GM18502 (cell line): Measurements from ENCODE around the gene CPLX3.

Experiments
- ATAC-seq: cut with Tn5 transposase; IDR thresholded peaks from one replicate; pipeline ENCODE4 v1.9.1; 2021; ENCODE audit warnings: mild to moderate bottlenecking; ENCODE audit not compliant: unreplicated experiment, poor library complexity

Gene CPLX3

GRCh38 chr15:74842581-74843444, 16.4 kb downstream of the CPLX3 start, which contains the start of gene ULK3:
Gene ULK3 (minus strand): TSS chr15:74843156. CDS start chr15:74843105, 51 bp downstream.
- peak; percentile 83 for ATAC-seq

GRCh38 chr15:74843445-74843828, 17.0 kb downstream of the CPLX3 start:
- ATAC-seq = no peak

GRCh38 chr15:74843891-74844299, 17.5 kb downstream of the CPLX3 start:
- ATAC-seq = no peak

GRCh38 chr15:74844319-74845207, 18.1 kb downstream of the CPLX3 start:
- no peak for ATAC-seq

GRCh38 chr15:74845208-74845568, 18.8 kb downstream of the CPLX3 start:
- ATAC-seq = no peak

- no peak for ATAC-seq
Observed at GRCh38 chr15:74845581-74845980, 19.2 kb downstream of the CPLX3 start.

GRCh38 chr15:74847432-74847831, 21.0 kb downstream of the CPLX3 start:
- no peak for ATAC-seq

- ATAC-seq = no peak
Observed at GRCh38 chr15:74850393-74850792, 24.0 kb downstream of the CPLX3 start.

GRCh38 chr15:74851960-74852359, 25.5 kb downstream of the CPLX3 start:
- no peak for ATAC-seq

- ATAC-seq = no peak
Observed at GRCh38 chr15:74854453-74855022, 28.1 kb downstream of the CPLX3 start.

- no peak for ATAC-seq
Observed at GRCh38 chr15:74855857-74856256, 29.4 kb downstream of the CPLX3 start.

- ATAC-seq = no peak
Observed at GRCh38 chr15:74856537-74856936, 30.1 kb downstream of the CPLX3 start.

- ATAC-seq = peak; percentile 81
Observed at GRCh38 chr15:74857082-74857655, 30.7 kb downstream of the CPLX3 start.

GRCh38 chr15:74857671-74858368, 31.4 kb downstream of the CPLX3 start:
- ATAC-seq = peak; percentile 25

- no peak for ATAC-seq
Observed at GRCh38 chr15:74858369-74858740, 31.9 kb downstream of the CPLX3 start.

GRCh38 chr15:74863239-74864056, 37.0 kb downstream of the CPLX3 start:
- ATAC-seq = no peak

- no peak for ATAC-seq
Observed at GRCh38 chr15:74864296-74864695, 37.9 kb downstream of the CPLX3 start.

GRCh38 chr15:74865316-74865715, 38.9 kb downstream of the CPLX3 start:
- ATAC-seq = no peak

- no peak for ATAC-seq
Observed at GRCh38 chr15:74866090-74866489, 39.7 kb downstream of the CPLX3 start.
